Caco-2 (cell line): ENCODE results near the gene RAB4B. TPM values are rescaled to one million over a fixed set of nuclear protein-coding genes. Genes with fewer than 3 reads are reported as not detected.
A peak's percentile ranks its signal among the peaks of the same experiment; 100 is the strongest.

Experiments
- BruUV-seq: library from RNA; stranded (reverse); fragments of 400-500 nt; replicated peaks from 2 replicates; lab custom pipeline; 2021; lab: Mats Ljungman, UMichigan
- CTCF ChIA-PET: fragments of 300-600 bp; sonication (Branson Sonifier 250); formaldehyde crosslinking; loops from one replicate; lab custom pipeline; 2022; ENCODE audit warnings: antibody characterized with exemption; lab: Charles Lee
- POLR2A ChIA-PET: fragments of 300-600 bp; sonication (Branson Sonifier 250); formaldehyde crosslinking; loops from one replicate; lab custom pipeline; 2022; ENCODE audit warnings: antibody characterized with exemption; lab: Charles Lee
- DNase-seq, 2 experiments: peaks; one replicate each; pipeline versions ENCODE4 v3.0.0 to v3.0.0-alpha.2; 2020 to 2022
- H3K27me3 ChIP-seq: replicated peaks from 2 replicates; pipeline ENCODE4 v1.6.0; 2011; ENCODE audit warnings: low read length; ENCODE audit not compliant: control insufficient read depth, insufficient read depth
- H3K36me3 ChIP-seq: 2 replicates; pipeline ENCODE4 v1.5.1; 2011; ENCODE audit warnings: low read length; ENCODE audit not compliant: control insufficient read depth, insufficient read depth
- H3K4me1 ChIP-seq: fragments of 250-450 bp; sonication (Bioruptor Pico); 2 replicates; pipeline ENCODE4 v1.5.1; 2020; ENCODE audit warnings: mild to moderate bottlenecking
- H3K4me3 ChIP-seq: 2 replicates; pipeline ENCODE4 v1.5.1; 2011; ENCODE audit warnings: low read depth, mild to moderate bottlenecking, control low read depth, low read length
- H3K9me3 ChIP-seq: fragments of 250-450 bp; sonication (Bioruptor Pico); 2 replicates; pipeline ENCODE4 v1.5.1; 2020; ENCODE audit warnings: mild to moderate bottlenecking, moderate library complexity
- H3K27ac Mint-ChIP-seq: one replicate; pipeline ENCODE4 v1.8.0; 2022; ENCODE audit warnings: mixed read lengths; ENCODE audit not compliant: unreplicated experiment
- H3K27me3 Mint-ChIP-seq: one replicate; pipeline ENCODE4 v1.8.0; 2022; ENCODE audit warnings: mixed read lengths; ENCODE audit not compliant: insufficient read depth, unreplicated experiment
- H3K36me3 Mint-ChIP-seq: one replicate; pipeline ENCODE4 v1.8.0; 2022; ENCODE audit warnings: mild to moderate bottlenecking, mixed read lengths; ENCODE audit not compliant: insufficient read depth, unreplicated experiment
- H3K4me1 Mint-ChIP-seq: one replicate; pipeline ENCODE4 v1.8.0; 2022; ENCODE audit warnings: low read depth, mixed read lengths; ENCODE audit not compliant: unreplicated experiment
- H3K4me3 Mint-ChIP-seq: one replicate; pipeline ENCODE4 v1.8.0; 2022; ENCODE audit warnings: mild to moderate bottlenecking, moderate library complexity, mixed read lengths; ENCODE audit not compliant: unreplicated experiment
- H3K9me3 Mint-ChIP-seq: one replicate; pipeline ENCODE4 v1.8.0; 2022; ENCODE audit warnings: mixed read lengths; ENCODE audit not compliant: unreplicated experiment
- CTCF ChIP-seq, 2 experiments: fragments of 200-600 bp in 1 of 2; IDR thresholded peaks; 1 replicate in 1 of 2; 2 replicates in 1 of 2; pipeline versions ENCODE4 v1.5.1 to v1.8.0; 2011 to 2022; ENCODE audit warnings: antibody characterized with exemption in 1 of 2, control low read depth in 1 of 2, inconsistent platforms in 1 of 2, low read depth in 1 of 2, low read length in 1 of 2, mild to moderate bottlenecking in 1 of 2, moderate library complexity in 1 of 2; ENCODE audit not compliant: insufficient read depth in 1 of 2, severe bottlenecking in 1 of 2, unreplicated experiment in 1 of 2
- intact Hi-C: fragments of 100-400 bp; cut with micrococcal nuclease; formaldehyde crosslinking; loops from one replicate; pipeline ENCODE4 v1.10.0; 2022; ENCODE audit not compliant: unreplicated experiment
- total RNA-seq: library from RNA; stranded (reverse); gene quantifications from 2 replicates; pipeline ENCODE4 v1.2.3, GENCODE V29; 2022

RAB4B gene
- total RNA-seq, 1 experiment from 2014 or later = 21.5 TPM

- peak; percentile 100 for DNase-seq
- Mint-ChIP-seq H3K4me3 (peak within 1 kb of the TSS; percentile 100), H3K9me3 (no peaks in the 10 kb centered on the region), H3K4me1 (peaks cover 11% of the 10 kb centered on the region), H3K27ac (peak within 1 kb of the TSS; percentile 96), H3K36me3 (peaks cover 56% of the 10 kb centered on the region), H3K27me3 (no peaks in the 10 kb centered on the region)
- no peak for TF ChIP-seq CTCF (IDR thresholded peaks at IDR 0.05; ENCODE audit: insufficient read depth in 1 of 2, low read depth in 1 of 2, low read length in 1 of 2, severe bottlenecking in 1 of 2, unreplicated experiment in 1 of 2)
- Histone ChIP-seq H3K4me1 (peaks cover 15% of the 10 kb centered on the region), H3K4me3 (peak within 1 kb of the TSS; percentile 97), H3K36me3 (peaks cover 15% of the 10 kb centered on the region), H3K27me3 (no peaks in the 10 kb centered on the region), H3K9me3 (no peaks in the 10 kb centered on the region)
- intact Hi-C loops = loop anchor here (1.0 to 2.0 kb wide), 5 partner anchors 21 to 466 kb away; partner anchors contain the start of genes ACTMAP, COQ8B, HNRNPUL1 and ITPKC
- CTCF ChIA-PET = interaction anchor here (0.5 to 1.9 kb wide), 15 partner anchors 8 to 405 kb away, joined by 3 to 49 read pairs (median 4); partner anchors contain the start of genes ACTMAP, RAB4B and SNRPA
- no TSS peak for BruUV-seq
- POLR2A ChIA-PET = interaction anchor here (0.6 to 2.8 kb wide), 9 partner anchors 9 to 108 kb away, joined by 3 to 39 read pairs (median 3); partner anchors contain the start of genes ACTMAP, COQ8B, ITPKC and RAB4B
Measured at GRCh38 chr19:40798683-40799557, 20.9 kb downstream of the RAB4B start, which contains the start of gene EGLN2. EGLN2 (plus strand) TSS chr19:40799191; CDS start chr19:40800573, 1,382 bp downstream.

GRCh38 chr19:40799558-40800338 lies 21.7 kb downstream of the RAB4B start:
- Mint-ChIP-seq H3K4me1 (peaks cover 17% of the 10 kb centered on the region), H3K9me3 (no peaks in the 10 kb centered on the region), H3K27ac (peak overlapping the region; percentile 96), H3K4me3 (peak overlapping the region; percentile 100), H3K27me3 (no peaks in the 10 kb centered on the region), H3K36me3 (peaks cover 64% of the 10 kb centered on the region)
- intact Hi-C loops = loop anchor here (2.0 kb wide), 3 partner anchors 83 to 465 kb away; partner anchors contain the start of genes COQ8B, HNRNPUL1 and ITPKC
- BruUV-seq = no TSS peak
- Histone ChIP-seq H3K9me3 (no peaks in the 10 kb centered on the region), H3K4me1 (peaks cover 15% of the 10 kb centered on the region), H3K36me3 (peaks cover 15% of the 10 kb centered on the region), H3K27me3 (no peaks in the 10 kb centered on the region), H3K4me3 (peak overlapping the region; percentile 97)
- CTCF ChIA-PET = interaction anchor here (1.5 kb wide), 2 partner anchors 23 to 137 kb away, joined by 5 to 11 read pairs; no protein-coding TSS in a partner anchor
- no peak for TF ChIP-seq CTCF (IDR thresholded peaks at IDR 0.05; ENCODE audit: insufficient read depth in 1 of 2, low read depth in 1 of 2, low read length in 1 of 2, severe bottlenecking in 1 of 2, unreplicated experiment in 1 of 2)
- peak in 1 of 2 experiments; percentile 58 for DNase-seq
- POLR2A ChIA-PET = interaction anchor here (1.1 to 2.8 kb wide), 5 partner anchors 11 to 83 kb away, joined by 3 to 39 read pairs (median 7); partner anchors contain the start of genes ACTMAP, COQ8B, ITPKC and RAB4B
